OCI-LY1 (cell line): ENCODE results near the gene SPINK9.
A peak's percentile ranks its signal among the peaks of the same experiment; 100 is the strongest.

ENCODE experiments used
- H2AFZ ChIP-seq: fragments of 200-600 bp; sonication (generic), shearing (Covaris generic); 2 replicates; pipeline ENCODE4 v1.6.0; 2014; ENCODE audit warnings: antibody characterized with exemption, mild to moderate bottlenecking, low read length
- H3F3A ChIP-seq: fragments of 200-600 bp; sonication (generic), shearing (Covaris generic); 2 replicates; pipeline ENCODE4 v1.6.0; 2014; ENCODE audit warnings: mild to moderate bottlenecking, antibody characterized with exemption, low read length, moderate library complexity; ENCODE audit not compliant: insufficient read depth
- H3K27ac ChIP-seq: fragments of 200-600 bp; sonication (generic); 2 replicates; pipeline ENCODE4 v1.5.1; 2014; ENCODE audit warnings: low read length, mixed run types, mild to moderate bottlenecking, low read depth; ENCODE audit not compliant: poor library complexity, severe bottlenecking
- H3K27me3 ChIP-seq: fragments of 200-600 bp; sonication (generic); 2 replicates; pipeline ENCODE4 v1.6.0; 2014; ENCODE audit warnings: antibody characterized with exemption, mild to moderate bottlenecking, low read length, moderate library complexity; ENCODE audit not compliant: insufficient read depth
- H3K36me3 ChIP-seq: fragments of 200-600 bp; sonication (generic); 2 replicates; pipeline ENCODE4 v1.6.1; 2014; ENCODE audit warnings: mild to moderate bottlenecking, antibody characterized with exemption, low read length, moderate library complexity, mixed read lengths; ENCODE audit not compliant: insufficient read depth
- H3K4me1 ChIP-seq: fragments of 200-600 bp; sonication (generic); 2 replicates; pipeline ENCODE4 v1.5.1; 2014; ENCODE audit warnings: mild to moderate bottlenecking, low read length, moderate library complexity; ENCODE audit not compliant: insufficient read depth, severe bottlenecking
- H3K4me2 ChIP-seq: fragments of 200-600 bp; sonication (generic), shearing (Covaris generic); 2 replicates; pipeline ENCODE4 v1.6.1; 2014; ENCODE audit warnings: low read length
- H3K4me3 ChIP-seq: fragments of 200-600 bp; sonication (generic); 2 replicates; pipeline ENCODE4 v1.5.1; 2014; ENCODE audit warnings: low read length, low read depth, mild to moderate bottlenecking, mixed read lengths; ENCODE audit not compliant: poor library complexity, severe bottlenecking
- H3K79me2 ChIP-seq: fragments of 200-600 bp; shearing (Covaris generic); 2 replicates; pipeline ENCODE4 v1.6.1; 2016; ENCODE audit warnings: mixed run types, low read length, mixed read lengths; ENCODE audit not compliant: insufficient read depth
- H3K9ac ChIP-seq: fragments of 200-600 bp; sonication (generic), shearing (Covaris generic); 2 replicates; pipeline ENCODE4 v1.6.1; 2014; ENCODE audit warnings: mild to moderate bottlenecking, low read length, mixed read lengths
- H3K9me2 ChIP-seq: fragments of 200-600 bp; sonication (generic), shearing (Covaris generic); 2 replicates; pipeline ENCODE4 v1.6.1; 2014; ENCODE audit warnings: low read depth, mild to moderate bottlenecking, low read length, mixed read lengths
- H3K9me3 ChIP-seq: fragments of 200-600 bp; shearing (Covaris generic); 2 replicates; pipeline ENCODE4 v1.6.1; 2014; ENCODE audit warnings: low read length, mixed read lengths
- H4K20me1 ChIP-seq: fragments of 200-600 bp; sonication (generic), shearing (Covaris generic); 2 replicates; pipeline ENCODE4 v1.6.0; 2016; ENCODE audit warnings: mild to moderate bottlenecking, low read length; ENCODE audit not compliant: insufficient read depth
- CTCF ChIP-seq: fragments of 200-600 bp; sonication (generic), shearing (Covaris generic); IDR thresholded peaks from 2 replicates; pipeline ENCODE4 v1.5.1; 2017; ENCODE audit warnings: mild to moderate bottlenecking, antibody characterized with exemption, low read length, moderate library complexity, mixed read lengths
- EZH2 ChIP-seq: fragments of 200-600 bp; sonication (generic), shearing (Covaris generic); IDR thresholded peaks from 2 replicates; pipeline ENCODE4 v1.8.0; 2017; ENCODE audit warnings: borderline replicate concordance, mixed run types, mild to moderate bottlenecking, antibody characterized with exemption, low read length, moderate library complexity, mixed read lengths

SPINK9 gene

GRCh38 chr5:148306446-148306845 lies 28.9 kb upstream of the SPINK9 start:
- no peaks in the 10 kb centered on the region for H4K20me1 ChIP-seq
- TF ChIP-seq CTCF = 0 out of 2 replicates have a peak, but pooled peaks have one; percentile 8
- no peak for TF ChIP-seq EZH2

GRCh38 chr5:148309019-148309418 lies 26.3 kb upstream of the SPINK9 start:
- no peak overlapping the region for H3K27ac ChIP-seq
- H4K20me1 ChIP-seq = no peaks in the 10 kb centered on the region
- no peaks in the 10 kb centered on the region for H3K36me3 ChIP-seq
- no peaks in the 10 kb centered on the region for H3K79me2 ChIP-seq
- no peaks in the 10 kb centered on the region for H3K9me3 ChIP-seq
- TF ChIP-seq EZH2 = no peak
- no peak for TF ChIP-seq CTCF
- no peak overlapping the region for H3K9ac ChIP-seq
- no peak overlapping the region for H2AFZ ChIP-seq
- no peaks in the 10 kb centered on the region for H3K4me1 ChIP-seq
- no peak overlapping the region for H3K4me2 ChIP-seq
- H3K4me3 ChIP-seq = no peak overlapping the region
- no peaks in the 10 kb centered on the region for H3K27me3 ChIP-seq
- no peaks in the 10 kb centered on the region for H3F3A ChIP-seq
- no peaks in the 10 kb centered on the region for H3K9me2 ChIP-seq

More at GRCh38 chr5:148306446-148306845, 28.9 kb upstream of the SPINK9 start:
- H3K27me3 ChIP-seq = no peaks in the 10 kb centered on the region
- H3K4me1 ChIP-seq = no peaks in the 10 kb centered on the region
- no peaks in the 10 kb centered on the region for H3F3A ChIP-seq
- H3K9me3 ChIP-seq = no peaks in the 10 kb centered on the region
- H3K4me2 ChIP-seq = no peak overlapping the region
- H3K27ac ChIP-seq = no peak overlapping the region
- H3K9me2 ChIP-seq = no peaks in the 10 kb centered on the region
- no peaks in the 10 kb centered on the region for H3K36me3 ChIP-seq
- no peak overlapping the region for H2AFZ ChIP-seq
- H3K4me3 ChIP-seq = no peak overlapping the region
- no peak overlapping the region for H3K9ac ChIP-seq
- no peaks in the 10 kb centered on the region for H3K79me2 ChIP-seq

- H3K4me2 ChIP-seq = no peak overlapping the region
Measured at GRCh38 chr5:148309746-148310145, 25.6 kb upstream of the SPINK9 start.

More at GRCh38 chr5:148309746-148310145, 25.6 kb upstream of the SPINK9 start:
- Histone ChIP-seq H3K9me2 (no peaks in the 10 kb centered on the region), H3K79me2 (no peaks in the 10 kb centered on the region), H4K20me1 (no peaks in the 10 kb centered on the region), H3K27ac (no peak overlapping the region), H3K9ac (no peak overlapping the region), H3K9me3 (no peaks in the 10 kb centered on the region), H3K4me3 (no peak overlapping the region), H3K27me3 (no peaks in the 10 kb centered on the region), H3K4me1 (no peaks in the 10 kb centered on the region), H3K36me3 (no peaks in the 10 kb centered on the region), H3F3A (no peaks in the 10 kb centered on the region), H2AFZ (no peak overlapping the region)
- TF ChIP-seq CTCF (no peak), EZH2 (no peak)
